Mucosa of descending colon (tissue), 3 donors: ENCODE data around the gene DAZAP1. TPM values are rescaled to one million over a fixed set of nuclear protein-coding genes. Genes with fewer than 3 reads are reported as not detected.
"Not testable (repeated sequence)": the region's sequence is repeated elsewhere in the genome, so short reads cannot be mapped to it uniquely, and the experiment has no call there.

Source experiments
- ATAC-seq: fragments of 200-7000 bp; cut with Tn5 transposase; one replicate; pipeline ENCODE4 v1.9.1; 2020; ENCODE audit warnings: mild to moderate bottlenecking, moderate library complexity
- DNase-seq, 3 donors: peaks; one replicate each; pipeline ENCODE4 v3.0.0-alpha.2; 2020
- H3K36me3 ChIP-seq: fragments of 200-600 bp; one replicate; pipeline ENCODE4 v1.8.0; 2021; ENCODE audit warnings: low read depth, mild to moderate bottlenecking
- H3K4me1 ChIP-seq: fragments of 200-600 bp; one replicate; pipeline ENCODE4 v1.8.0; 2021; ENCODE audit warnings: low read depth, mild to moderate bottlenecking
- H3K4me3 ChIP-seq: fragments of 200-600 bp; one replicate; pipeline ENCODE4 v1.8.0; 2021; ENCODE audit warnings: mild to moderate bottlenecking
- H3K9me3 ChIP-seq: fragments of 200-600 bp; one replicate; pipeline ENCODE4 v1.8.0; 2021; ENCODE audit warnings: mild to moderate bottlenecking
- intact Hi-C, 2 donors: fragments of 100-400 bp; cut with DNase I in 1 of 2; cut with micrococcal nuclease in 1 of 2; formaldehyde crosslinking; loops; one replicate each; pipeline versions ENCODE4 v1.11.0 to v1.11.1; 2022; cut with DNase I, micrococcal nuclease
- total RNA-seq, 3 donors: library from RNA; stranded (reverse); fragmentation: NEBNext Ultra II Directional in 2 of 3; extraction: Animal tissue kit (Norgen Biotek cat#: 25700) in 2 of 3; gene quantifications; one replicate each; pipeline versions ENCODE4 v1.2.1 to v1.2.4, GENCODE V29; 2021 to 2023
- TF ChIP-seq, protein P1 (sequence below): fragments of 200-600 bp; IDR thresholded peaks from one replicate; pipeline ENCODE4 v1.8.0; 2022; ENCODE audit warnings: antibody characterized with exemption, mild to moderate bottlenecking
- donor health status: DM: no; HTN: no; CAD: no; lungs with moderate emphysema.
- donor health status: DM: no; HTN: no; CAD: no.
- donor health status: DM: no; HTN: yes; CAD: no.

Gene DAZAP1
- total RNA-seq, 3 donors from 2014 or later: 117 to 123 (median 119) TPM

DNA sequence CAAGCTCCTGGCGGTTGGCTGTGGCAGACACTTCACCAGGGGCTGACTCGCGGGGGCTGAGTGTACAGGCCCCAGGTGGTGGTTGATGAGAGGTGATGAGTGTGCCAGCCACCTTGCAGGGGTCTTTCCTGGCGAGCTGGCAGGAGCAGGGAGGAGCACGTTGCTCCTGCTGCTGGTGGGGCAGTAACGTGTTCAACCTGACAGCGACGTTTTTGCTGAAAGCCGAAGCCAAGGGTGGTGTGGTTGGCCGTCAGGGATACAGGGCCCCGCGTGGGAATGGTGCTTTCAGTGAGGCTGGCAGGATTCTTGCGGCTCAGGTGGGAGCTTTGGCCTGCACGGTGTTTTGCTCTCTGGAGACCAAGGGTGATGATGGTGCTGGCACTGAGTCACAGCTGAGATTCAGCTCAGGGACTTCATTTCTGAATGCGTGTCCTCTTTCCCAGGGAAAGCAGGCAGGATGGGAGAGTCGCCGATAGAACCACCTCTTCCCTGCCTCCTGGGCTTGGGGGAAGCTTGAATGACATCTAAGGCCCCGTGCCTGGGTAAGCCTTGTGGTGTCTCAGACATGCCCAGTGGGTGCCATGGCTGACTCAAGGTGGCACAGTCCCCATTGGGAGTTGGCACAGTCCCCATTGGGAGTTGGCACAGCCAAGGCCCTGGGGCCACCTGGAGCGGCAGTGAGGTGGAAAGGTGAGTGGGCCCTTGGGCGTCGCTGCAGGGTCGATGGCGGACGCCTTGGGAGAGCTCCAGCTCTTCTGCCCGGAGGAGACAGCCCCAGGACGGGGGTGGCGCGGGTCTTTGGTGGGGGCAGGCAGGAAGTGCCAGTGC is 8.8 kb downstream of the DAZAP1 start:
- no peak for ATAC-seq
- H3K9me3 ChIP-seq: no peaks in the 10 kb centered on the region
- H3K4me1 ChIP-seq: peaks cover 31% of the 10 kb centered on the region
- no peak overlapping the region for H3K4me3 ChIP-seq
- H3K36me3 ChIP-seq: peaks cover 8% of the 10 kb centered on the region
- peak in 1 of 3 donors; percentile 55 for DNase-seq
- TF ChIP-seq, protein P1, sequence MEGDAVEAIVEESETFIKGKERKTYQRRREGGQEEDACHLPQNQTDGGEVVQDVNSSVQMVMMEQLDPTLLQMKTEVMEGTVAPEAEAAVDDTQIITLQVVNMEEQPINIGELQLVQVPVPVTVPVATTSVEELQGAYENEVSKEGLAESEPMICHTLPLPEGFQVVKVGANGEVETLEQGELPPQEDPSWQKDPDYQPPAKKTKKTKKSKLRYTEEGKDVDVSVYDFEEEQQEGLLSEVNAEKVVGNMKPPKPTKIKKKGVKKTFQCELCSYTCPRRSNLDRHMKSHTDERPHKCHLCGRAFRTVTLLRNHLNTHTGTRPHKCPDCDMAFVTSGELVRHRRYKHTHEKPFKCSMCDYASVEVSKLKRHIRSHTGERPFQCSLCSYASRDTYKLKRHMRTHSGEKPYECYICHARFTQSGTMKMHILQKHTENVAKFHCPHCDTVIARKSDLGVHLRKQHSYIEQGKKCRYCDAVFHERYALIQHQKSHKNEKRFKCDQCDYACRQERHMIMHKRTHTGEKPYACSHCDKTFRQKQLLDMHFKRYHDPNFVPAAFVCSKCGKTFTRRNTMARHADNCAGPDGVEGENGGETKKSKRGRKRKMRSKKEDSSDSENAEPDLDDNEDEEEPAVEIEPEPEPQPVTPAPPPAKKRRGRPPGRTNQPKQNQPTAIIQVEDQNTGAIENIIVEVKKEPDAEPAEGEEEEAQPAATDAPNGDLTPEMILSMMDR: no peak
- intact Hi-C loops: no loop called here

DNA sequence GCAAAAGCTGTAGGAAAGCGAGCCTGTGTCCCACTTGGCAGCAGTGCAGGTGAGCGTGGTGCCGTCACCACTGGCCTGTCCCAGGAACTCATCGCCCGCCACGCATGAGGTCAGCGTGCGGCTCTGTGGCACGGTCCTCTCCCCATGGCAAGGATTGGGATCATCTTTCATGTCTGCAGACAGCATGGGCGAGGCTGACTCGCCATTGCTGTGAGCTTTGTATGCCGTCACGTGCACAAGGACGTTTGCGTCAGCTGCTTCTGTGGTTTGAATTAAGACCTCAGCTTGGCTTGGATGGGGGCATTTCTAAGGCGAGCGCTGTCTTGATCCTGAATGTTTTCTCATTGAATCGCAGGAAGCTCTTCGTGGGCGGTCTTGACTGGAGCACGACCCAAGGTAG is 9.8 kb downstream of the DAZAP1 start:
- TF ChIP-seq, protein P1: no peak
- Histone ChIP-seq H3K9me3 (no peaks in the 10 kb centered on the region), H3K36me3 (peaks cover 16% of the 10 kb centered on the region), H3K4me3 (no peak overlapping the region), H3K4me1 (peaks cover 24% of the 10 kb centered on the region)
- intact Hi-C loops: no loop called here
- DNase-seq: no peak
- no peak for ATAC-seq

DNA sequence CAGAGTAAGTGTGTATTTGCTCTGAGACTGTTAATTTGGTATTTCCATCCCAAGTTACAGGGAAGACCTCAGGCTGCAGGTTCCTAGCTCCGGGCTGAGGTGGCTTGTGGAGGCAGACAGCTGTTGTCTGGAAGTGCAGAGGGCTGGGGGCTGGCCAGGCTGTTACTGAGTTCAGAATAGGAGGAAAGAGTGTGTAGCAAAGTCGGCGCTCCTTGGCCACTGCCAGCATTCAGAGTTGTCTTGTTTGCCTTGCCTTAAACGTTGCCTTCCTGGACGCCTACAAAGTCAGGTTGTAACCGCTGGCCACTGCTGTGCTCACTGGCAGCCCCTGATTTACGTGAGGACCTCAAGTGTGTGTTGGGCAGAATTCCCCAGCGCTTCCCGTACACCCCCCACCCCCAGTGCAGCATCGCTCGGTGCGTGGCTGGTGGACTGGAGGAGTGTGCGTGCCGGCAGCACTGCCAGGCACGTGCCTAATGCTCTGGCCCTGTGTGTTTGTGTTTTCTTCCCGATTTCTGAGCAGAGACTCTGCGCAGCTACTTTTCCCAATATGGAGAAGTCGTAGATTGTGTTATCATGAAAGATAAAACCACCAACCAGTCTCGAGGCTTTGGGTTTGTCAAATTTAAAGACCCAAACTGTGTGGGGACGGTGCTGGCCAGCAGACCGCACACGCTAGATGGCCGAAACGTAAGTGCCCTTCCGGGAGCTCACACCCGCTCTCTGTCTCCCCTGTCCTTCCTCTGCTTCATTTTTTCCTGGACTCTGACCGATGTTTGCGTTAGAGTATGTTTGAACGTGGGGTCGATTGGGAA is 10.5 kb downstream of the DAZAP1 start:
- H3K4me3 ChIP-seq: no peak overlapping the region
- H3K9me3 ChIP-seq: no peaks in the 10 kb centered on the region
- ATAC-seq (no peak), DNase-seq (no peak)
- intact Hi-C loops: no loop called here
- TF ChIP-seq, protein P1: no peak
- peaks cover 21% of the 10 kb centered on the region for H3K36me3 ChIP-seq
- H3K4me1 ChIP-seq: peaks cover 24% of the 10 kb centered on the region

DNA sequence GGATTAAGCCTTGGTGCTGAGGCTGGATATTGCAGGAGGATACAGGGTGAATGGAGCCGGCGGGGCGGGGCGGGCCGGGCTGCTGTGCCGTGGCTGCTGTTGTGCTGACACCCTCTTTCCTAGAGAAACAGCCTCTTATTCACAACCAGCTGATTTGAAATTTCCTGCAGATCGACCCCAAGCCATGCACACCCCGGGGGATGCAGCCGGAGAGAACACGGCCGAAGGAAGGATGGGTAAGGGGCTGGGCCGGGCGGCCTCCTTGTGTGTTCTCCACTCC is 11.1 kb downstream of the DAZAP1 start:
- DNase-seq (no peak), ATAC-seq (no peak)
- intact Hi-C loops: no loop called here
- peaks cover 21% of the 10 kb centered on the region for H3K4me1 ChIP-seq
- TF ChIP-seq, protein P1: no peak
- no peaks in the 10 kb centered on the region for H3K9me3 ChIP-seq
- H3K4me3 ChIP-seq: no peak overlapping the region
- peaks cover 18% of the 10 kb centered on the region for H3K36me3 ChIP-seq

DNA sequence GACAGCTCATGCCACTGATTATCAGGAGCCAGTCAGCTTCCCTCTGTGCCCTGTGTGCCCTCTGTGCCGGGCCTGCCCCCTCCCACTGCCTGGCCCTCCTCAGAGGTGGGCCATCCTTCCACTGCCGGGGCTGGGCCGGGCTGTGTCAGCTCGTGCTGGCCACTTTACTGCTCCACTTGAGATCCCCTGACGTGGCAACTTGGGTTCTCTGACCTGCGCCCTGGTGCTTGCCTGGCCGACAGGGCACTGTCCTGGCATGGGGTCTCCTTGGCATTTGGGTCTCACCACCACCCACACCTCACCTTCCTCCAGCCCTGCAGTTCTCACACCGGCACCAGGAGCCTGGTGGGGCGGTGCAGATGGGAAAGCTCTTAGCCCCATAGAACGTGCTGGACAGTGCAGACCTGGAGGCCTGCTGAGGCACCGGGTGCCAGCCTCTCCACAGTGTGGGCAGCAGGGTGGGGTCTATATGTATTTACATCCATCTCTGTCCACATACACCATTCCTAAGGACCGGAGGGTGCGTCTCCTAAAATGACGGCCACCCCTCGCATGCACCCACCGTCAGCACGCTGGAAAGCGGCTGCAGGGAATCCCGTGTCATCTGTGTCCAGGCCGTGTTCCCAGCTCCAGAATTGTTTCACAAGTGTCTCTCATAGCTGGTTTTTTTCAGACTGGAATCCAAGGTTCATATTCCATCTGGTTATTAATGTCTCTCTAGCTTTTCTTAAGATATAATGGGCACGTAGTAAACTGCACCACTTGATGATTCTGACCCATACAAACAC is 11.8 kb downstream of the DAZAP1 start:
- ATAC-seq: no peak
- DNase-seq: no peak
- intact Hi-C loops: no loop called here
- Histone ChIP-seq H3K36me3 (peaks cover 18% of the 10 kb centered on the region), H3K9me3 (no peaks in the 10 kb centered on the region), H3K4me3 (no peak overlapping the region), H3K4me1 (peaks cover 21% of the 10 kb centered on the region)
- TF ChIP-seq, protein P1: no peak

DNA sequence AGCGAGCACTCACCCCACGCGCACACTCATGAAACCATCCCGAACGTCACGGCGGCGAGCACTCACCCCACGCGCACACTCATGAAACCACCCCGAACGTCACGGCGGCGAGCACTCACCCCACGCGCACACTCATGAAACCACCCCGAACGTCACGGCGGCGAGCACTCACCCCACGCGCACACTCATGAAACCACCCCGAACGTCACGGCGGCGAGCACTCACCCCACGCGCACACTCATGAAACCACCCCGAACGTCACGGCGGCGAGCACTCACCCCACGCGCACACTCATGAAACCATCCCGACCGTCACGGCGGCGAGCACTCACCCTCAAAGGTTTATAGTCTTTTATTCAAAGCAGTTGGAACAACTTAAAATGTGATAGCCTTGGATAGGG is 12.7 kb downstream of the DAZAP1 start:
- intact Hi-C loops: not testable (repeated sequence)
- H3K4me1 ChIP-seq: peaks cover 14% of the 10 kb centered on the region

More for the DNA sequence above, 12.7 kb downstream of the DAZAP1 start:
- not testable (repeated sequence) for H3K4me3 ChIP-seq, ATAC-seq, DNase-seq, H3K9me3 ChIP-seq
- peaks cover 18% of the 10 kb centered on the region for H3K36me3 ChIP-seq
